IMR-90 (cell line): ENCODE results near the gene HTR5A. TPM values are rescaled to one million over a fixed set of nuclear protein-coding genes. Genes with fewer than 3 reads are reported as not detected.

ENCODE experiments used
- ATAC-seq: fragments of 200-7000 bp; cut with Tn5 transposase; 2 replicates; pipeline ENCODE4 v1.9.1; 2020; ENCODE audit warnings: low read depth, mild to moderate bottlenecking, moderate library complexity
- Bru-seq: library from RNA; stranded (reverse); fragments of 400-500 nt; gene quantifications from one replicate; lab custom pipeline; 2021; lab: Mats Ljungman, UMichigan
- BruChase-seq, 2 experiments: library from RNA; stranded (reverse); fragments of 400-500 nt; gene quantifications; one replicate each; lab custom pipeline; 2021; lab: Mats Ljungman, UMichigan
- BruUV-seq: library from RNA; stranded (reverse); fragments of 400-500 nt; replicated peaks from 2 replicates; lab custom pipeline; 2021; lab: Mats Ljungman, UMichigan
- CTCF ChIA-PET: fragments of 300-600 bp; formaldehyde crosslinking; extraction: SDS; loops from one replicate; lab custom pipeline; 2021; ENCODE audit warnings: antibody characterized with exemption; lab: Yijun Ruan, JAX
- POLR2A ChIA-PET: fragments of 300-600 bp; sonication (Branson Sonifier 250); formaldehyde crosslinking; loops from one replicate; lab custom pipeline; 2022; ENCODE audit warnings: antibody characterized with exemption; ENCODE audit not compliant: unreplicated experiment; lab: Charles Lee
- DNase-seq: peaks from one replicate; pipeline ENCODE4 v3.0.0; 2013
- H2AFZ ChIP-seq: replicated peaks from 2 replicates; pipeline ENCODE3; 2013; ENCODE audit warnings: low read length, mild to moderate bottlenecking; ENCODE audit not compliant: poor library complexity
- H2AK5ac ChIP-seq: 2 replicates; pipeline ENCODE4 v1.6.1; 2013; ENCODE audit warnings: low read depth, low read length, inconsistent platforms
- H2AK9ac ChIP-seq: replicated peaks from 2 replicates; pipeline ENCODE3; 2013; ENCODE audit warnings: mild to moderate bottlenecking, low read depth, low read length, moderate library complexity; ENCODE audit not compliant: poor library complexity
- H2BK120ac ChIP-seq: 2 replicates; pipeline ENCODE4 v1.6.1; 2013; ENCODE audit warnings: low read depth, low read length, inconsistent platforms
- H2BK15ac ChIP-seq: 3 replicates; pipeline ENCODE4 v1.6.1; 2013; ENCODE audit warnings: low read depth, low read length, inconsistent platforms
- H2BK20ac ChIP-seq: 2 replicates; pipeline ENCODE4 v1.6.1; 2013; ENCODE audit warnings: low read depth, mild to moderate bottlenecking, inconsistent platforms, low read length, moderate library complexity
- H2BK5ac ChIP-seq: 2 replicates; pipeline ENCODE4 v1.6.1; 2013; ENCODE audit warnings: mild to moderate bottlenecking, low read depth, low read length, inconsistent platforms; ENCODE audit not compliant: poor library complexity, severe bottlenecking
- H3K14ac ChIP-seq: replicated peaks from 2 replicates; pipeline ENCODE4 v1.6.1; 2013; ENCODE audit warnings: low read depth, low read length, inconsistent platforms
- H3K18ac ChIP-seq: 2 replicates; pipeline ENCODE4 v1.6.1; 2013; ENCODE audit warnings: low read depth, low read length, control low read depth
- H3K23ac ChIP-seq: 2 replicates; pipeline ENCODE4 v1.6.1; 2013; ENCODE audit warnings: low read depth, low read length, inconsistent platforms
- H3K27ac ChIP-seq: 2 replicates; pipeline ENCODE4 v1.5.1; 2013; ENCODE audit warnings: mild to moderate bottlenecking, control low read depth, low read length; ENCODE audit not compliant: insufficient read depth
- H3K27me3 ChIP-seq: 2 replicates; pipeline ENCODE4 v1.6.1; 2013; ENCODE audit warnings: low read length; ENCODE audit not compliant: control insufficient read depth, insufficient read depth
- H3K36me3 ChIP-seq: 2 replicates; pipeline ENCODE4 v1.6.1; 2013; ENCODE audit warnings: low read length, mixed read lengths; ENCODE audit not compliant: control insufficient read depth, insufficient read depth
- H3K4ac ChIP-seq: 2 replicates; pipeline ENCODE4 v1.6.1; 2013; ENCODE audit warnings: low read depth, low read length, inconsistent platforms
- H3K4me1 ChIP-seq: 2 replicates; pipeline ENCODE4 v1.6.1; 2013; ENCODE audit warnings: low read length, mixed read lengths; ENCODE audit not compliant: control insufficient read depth, insufficient read depth
- H3K4me2 ChIP-seq: 2 replicates; pipeline ENCODE4 v1.6.1; 2013; ENCODE audit warnings: low read depth, mild to moderate bottlenecking, control low read depth, low read length, moderate library complexity
- H3K4me3 ChIP-seq: 2 replicates; pipeline ENCODE4 v1.5.1; 2013; ENCODE audit warnings: low read depth, mild to moderate bottlenecking, control low read depth, low read length, moderate library complexity; ENCODE audit not compliant: insufficient read depth
- H3K56ac ChIP-seq: 2 replicates; pipeline ENCODE4 v1.6.1; 2013; ENCODE audit warnings: low read length, inconsistent platforms; ENCODE audit not compliant: insufficient read depth; ENCODE audit errors: extremely low read depth
- H3K79me1 ChIP-seq, 2 experiments: 2 replicates each; pipeline ENCODE4 v1.6.1; 2013; ENCODE audit warnings: low read length in 2 of 2, inconsistent platforms in 1 of 2, low read depth in 1 of 2
- H3K9ac ChIP-seq: 2 replicates; pipeline ENCODE4 v1.6.1; 2013; ENCODE audit warnings: low read depth, low read length, control low read depth
- H3K9me1 ChIP-seq: 2 replicates; pipeline ENCODE4 v1.6.1; 2013; ENCODE audit warnings: low read length, inconsistent platforms; ENCODE audit not compliant: insufficient read depth
- H3K9me3 ChIP-seq: 2 replicates; pipeline ENCODE4 v1.6.1; 2013; ENCODE audit warnings: low read length; ENCODE audit not compliant: control insufficient read depth, insufficient read depth
- H4K20me1 ChIP-seq: 2 replicates; pipeline ENCODE4 v1.6.1; 2013; ENCODE audit warnings: low read length, inconsistent platforms; ENCODE audit not compliant: insufficient read depth
- H4K5ac ChIP-seq: 2 replicates; pipeline ENCODE4 v1.6.1; 2013; ENCODE audit warnings: mild to moderate bottlenecking, low read depth, low read length, control low read depth
- H4K8ac ChIP-seq, 2 experiments: 2 replicates each; pipeline ENCODE4 v1.6.1; 2013; ENCODE audit warnings: low read depth in 2 of 2, low read length in 2 of 2, control low read depth in 1 of 2, inconsistent platforms in 1 of 2
- H4K91ac ChIP-seq: 2 replicates; pipeline ENCODE4 v1.6.1; 2013; ENCODE audit warnings: low read depth, low read length, inconsistent platforms; ENCODE audit not compliant: insufficient read depth
- BHLHE40 ChIP-seq: fragments of 150-350 bp; IDR thresholded peaks from 2 replicates; pipeline ENCODE4 v1.6.1; 2016; ENCODE audit warnings: mild to moderate bottlenecking, low read depth, low read length
- MAZ ChIP-seq: IDR thresholded peaks from 2 replicates; pipeline ENCODE4 v1.6.1; 2012; ENCODE audit warnings: low read depth, mild to moderate bottlenecking, low read length, improper control_type of control experiment, moderate library complexity, borderline replicate concordance
- MXI1 ChIP-seq: IDR thresholded peaks from 2 replicates; pipeline ENCODE4 v1.6.1; 2012; ENCODE audit warnings: low read depth, mild to moderate bottlenecking, low read length, moderate library complexity, borderline replicate concordance
- RAD21 ChIP-seq: IDR thresholded peaks from 2 replicates; pipeline ENCODE4 v1.6.1; 2012; ENCODE audit warnings: low read length, improper control_type of control experiment
- RCOR1 ChIP-seq: IDR thresholded peaks from 2 replicates; pipeline ENCODE4 v1.6.1; 2012; ENCODE audit warnings: mild to moderate bottlenecking, low read length, improper control_type of control experiment; ENCODE audit not compliant: insufficient replicate concordance
- USF2 ChIP-seq: fragments of 150-350 bp; IDR thresholded peaks from 2 replicates; pipeline ENCODE4 v1.6.1; 2017; ENCODE audit warnings: mild to moderate bottlenecking, antibody characterized with exemption, low read length, low read depth
- WGBS, 2 experiments: methylation state at CpG; one replicate each; pipeline versions ENCODE4 v1.1.5 to v1.1.7; 2013; ENCODE audit warnings: missing lambda C conversion rate in 2 of 2; ENCODE audit not compliant: insufficient read length in 1 of 2; ENCODE audit errors: extremely low coverage in 2 of 2; 5-methylcytosine and 5-hydroxymethylcytosine counted together
- dilution Hi-C: fragments of 300-500 bp; cut with HindIII; formaldehyde crosslinking; loops from one replicate; pipeline ENCODE4 v1.14.3; 2018; ENCODE audit warnings: low sequenced_read_pairs; ENCODE audit not compliant: unreplicated experiment
- in situ Hi-C: fragments of 300-500 bp; cut with MboI; formaldehyde crosslinking; loops from 3 replicates; pipeline ENCODE4 v1.14.3; 2019; ENCODE audit warnings: low sequenced_read_pairs, inconsistent platforms, mixed read lengths
- intact Hi-C: fragments of 100-400 bp; cut with micrococcal nuclease; formaldehyde crosslinking; loops from 2 replicates; pipeline ENCODE4 v1.10.0; 2022
- long read RNA-seq: library from polyadenylated mRNA; unstranded; transcript quantifications from one replicate; pipeline ENCODE4 v2.0.0, GENCODE V29; 2021; ENCODE audit not compliant: unreplicated experiment
- polyA plus RNA-seq, 3 experiments: library from polyadenylated mRNA; depleted of rRNA; stranded (reverse); fragments of >200 nt; gene quantifications; 2 replicates each; pipeline ENCODE4 v1.2.3, GENCODE V29; 2012; ENCODE audit warnings: low replicate concordance in 1 of 3
- total RNA-seq: library from RNA; depleted of rRNA; stranded (reverse); fragments of >200 nt; gene quantifications from 2 replicates; pipeline ENCODE4 v1.2.3, GENCODE V29; 2012; rRNA removed

HTR5A gene
- not detected in 2 replicates for total RNA-seq
- not detected in 2 replicates for polyA plus RNA-seq (2012; rRNA removed)
- polyA plus RNA-seq (2012; cell fraction: cytosol; rRNA removed) = not detected in 2 replicates
- polyA plus RNA-seq (2012; cell fraction: nucleus; rRNA removed; ENCODE audit: low replicate concordance) = not detected in 2 replicates
- not detected for Bru-seq, nascent RNA
- BruChase-seq, experiment 1, labeled RNA remaining after a 6-hour chase = not detected
- not detected for BruChase-seq, experiment 2, labeled RNA remaining after a 2-hour chase
- long read RNA-seq = 0 reads

GRCh38 chr7:155069992-155070751, at the start of gene HTR5A:
Gene HTR5A, plus strand, starts transcription at chr7:155070324. Its CDS starts 576 bp downstream, at chr7:155070900.
- intact Hi-C loops (loop anchor here (5.0 kb wide), 2 partner anchors 143 to 227 kb away; partner anchors contain the start of gene INSIG1), in situ Hi-C loops (no loop called here), dilution Hi-C loops (no loop called here)
- Histone ChIP-seq H2AK5ac (no peak within 1 kb of the TSS), H3K27ac (no peak within 1 kb of the TSS), H3K4me1 (no peaks in the 10 kb centered on the region), H4K5ac (no peak within 1 kb of the TSS), H2AK9ac (peak within 1 kb of the TSS; percentile 53), H3K27me3 (no peaks in the 10 kb centered on the region), H3K9me3 (no peaks in the 10 kb centered on the region), H3K9me1 (no peaks in the 10 kb centered on the region), H3K4me2 (no peak within 1 kb of the TSS), H3K23ac (no peak within 1 kb of the TSS), H2BK20ac (no peak within 1 kb of the TSS), H4K8ac (no peak within 1 kb of the TSS), H4K20me1 (no peaks in the 10 kb centered on the region), H2BK15ac (no peak within 1 kb of the TSS), H4K91ac (no peak within 1 kb of the TSS), H2BK5ac (no peak within 1 kb of the TSS), H3K9ac (no peak within 1 kb of the TSS), H3K18ac (no peak within 1 kb of the TSS), H3K36me3 (no peaks in the 10 kb centered on the region), H3K56ac (no peak within 1 kb of the TSS), H3K79me1 (no peaks in the 10 kb centered on the region), H2AFZ (peak within 1 kb of the TSS; percentile 82), H3K4me3 (no peak within 1 kb of the TSS), H3K4ac (no peak within 1 kb of the TSS), H2BK120ac (no peak within 1 kb of the TSS), H3K14ac (no peak within 1 kb of the TSS)
- ChIA-PET POLR2A (no interaction called here), CTCF (no interaction called here)
- BruUV-seq = no TSS peak
- peak; percentile 80 for DNase-seq
- TF ChIP-seq RAD21 (peak; percentile 33), BHLHE40 (no peak), MXI1 (peak; percentile 100), USF2 (peak; percentile 50), RCOR1 (peak; percentile 99), MAZ (peak; percentile 100)
- 5% methylated on average over 35 of the region's 48 CpGs; no CpG with 5 or more reads in 1 of the 2 experiments for WGBS, 2 experiments
- ATAC-seq = peak; percentile 100
